Trophoblast cell (in vitro differentiated cells and primary cell): Measurements from ENCODE around the gene TTC39B.

Source experiments
- DNase-seq, 2 donors: peaks; one replicate each; pipeline ENCODE4 v3.0.0-alpha.2; 2016
- H2AFZ ChIP-seq: 2 replicates; pipeline ENCODE4 v1.6.1; 2013; ENCODE audit warnings: low read length, moderate library complexity, mild to moderate bottlenecking; ENCODE audit not compliant: insufficient read depth, poor library complexity
- H2AK5ac ChIP-seq: 2 replicates; pipeline ENCODE4 v1.6.1; 2013; ENCODE audit warnings: mild to moderate bottlenecking, low read length
- H2BK120ac ChIP-seq: 2 replicates; pipeline ENCODE4 v1.6.1; 2013; ENCODE audit warnings: low read length, mild to moderate bottlenecking, moderate library complexity; ENCODE audit not compliant: insufficient read depth, poor library complexity
- H2BK12ac ChIP-seq: 2 replicates; pipeline ENCODE4 v1.6.1; 2013; ENCODE audit warnings: mild to moderate bottlenecking, low read length, moderate library complexity
- H2BK5ac ChIP-seq: 2 replicates; pipeline ENCODE4 v1.6.1; 2013; ENCODE audit warnings: low read length, low read depth, moderate library complexity, mild to moderate bottlenecking; ENCODE audit not compliant: poor library complexity
- H3K14ac ChIP-seq: 2 replicates; pipeline ENCODE4 v1.6.1; 2013; ENCODE audit warnings: mild to moderate bottlenecking, low read length
- H3K18ac ChIP-seq: 2 replicates; pipeline ENCODE4 v1.6.1; 2013; ENCODE audit warnings: mild to moderate bottlenecking, low read length
- H3K23ac ChIP-seq: 2 replicates; pipeline ENCODE4 v1.6.1; 2013; ENCODE audit warnings: low read length
- H3K27ac ChIP-seq: 2 replicates; pipeline ENCODE4 v1.5.1; 2013; ENCODE audit warnings: low read depth, mild to moderate bottlenecking, inconsistent platforms, low read length, moderate library complexity
- H3K27me3 ChIP-seq: 2 replicates; pipeline ENCODE4 v1.6.1; 2013; ENCODE audit warnings: inconsistent platforms, mild to moderate bottlenecking, low read length, moderate library complexity; ENCODE audit not compliant: insufficient read depth
- H3K36me3 ChIP-seq, 2 experiments: 1 replicate in 1 of 2; 2 replicates in 1 of 2; pipeline ENCODE4 v1.6.1; 2013; ENCODE audit warnings: low read length in 2 of 2, mild to moderate bottlenecking in 2 of 2, moderate library complexity in 1 of 2; ENCODE audit not compliant: insufficient read depth in 2 of 2, control insufficient read depth in 1 of 2
- H3K4ac ChIP-seq: 2 replicates; pipeline ENCODE4 v1.6.1; 2013; ENCODE audit warnings: low read depth, mild to moderate bottlenecking, low read length, moderate library complexity
- H3K4me1 ChIP-seq, 2 experiments: 1 replicate in 1 of 2; 2 replicates in 1 of 2; pipeline ENCODE4 v1.6.1; 2013; ENCODE audit warnings: low read length in 2 of 2, mild to moderate bottlenecking in 2 of 2, moderate library complexity in 1 of 2; ENCODE audit not compliant: insufficient read depth in 2 of 2, control insufficient read depth in 1 of 2
- H3K4me2 ChIP-seq: 2 replicates; pipeline ENCODE4 v1.6.1; 2013; ENCODE audit warnings: inconsistent platforms, mild to moderate bottlenecking, low read length, moderate library complexity
- H3K4me3 ChIP-seq: 2 replicates; pipeline ENCODE4 v1.5.1; 2013; ENCODE audit warnings: mild to moderate bottlenecking, low read depth, low read length, inconsistent platforms
- H3K79me1 ChIP-seq: one replicate; pipeline ENCODE4 v1.6.1; 2013; ENCODE audit warnings: low read length
- H3K79me2 ChIP-seq: 2 replicates; pipeline ENCODE4 v1.6.1; 2013; ENCODE audit warnings: low read length, mild to moderate bottlenecking; ENCODE audit not compliant: control insufficient read depth, insufficient read depth, poor library complexity
- H3K9ac ChIP-seq: 2 replicates; pipeline ENCODE4 v1.6.1; 2013; ENCODE audit warnings: mild to moderate bottlenecking, low read length
- H3K9me3 ChIP-seq: 2 replicates; pipeline ENCODE4 v1.6.1; 2013; ENCODE audit warnings: low read depth, mild to moderate bottlenecking, control low read depth, inconsistent platforms, low read length; ENCODE audit not compliant: insufficient read depth
- H4K12ac ChIP-seq: 2 replicates; pipeline ENCODE4 v1.6.1; 2013; ENCODE audit warnings: low read depth, mild to moderate bottlenecking, low read length, moderate library complexity
- H4K8ac ChIP-seq: 2 replicates; pipeline ENCODE4 v1.6.1; 2013; ENCODE audit warnings: low read depth, mild to moderate bottlenecking, low read length, moderate library complexity
- H4K91ac ChIP-seq: one replicate; pipeline ENCODE4 v1.6.1; 2013; ENCODE audit warnings: low read depth, mild to moderate bottlenecking, low read length, moderate library complexity
- WGBS: extraction: QIAGEN DNeasy Blood & Tissue Kit; methylation state at CpG from one replicate; pipeline ENCODE4 v1.1.7; 2013; ENCODE audit warnings: missing lambda C conversion rate; ENCODE audit not compliant: insufficient read length, insufficient coverage; ENCODE audit errors: extremely low coverage; 5-methylcytosine and 5-hydroxymethylcytosine counted together

TTC39B gene

GRCh38 chr9:15227491-15227890 lies 79.5 kb downstream of the TTC39B start:
- H3K79me2 ChIP-seq = no peaks in the 10 kb centered on the region
- H2BK12ac ChIP-seq = no peak overlapping the region
- no peak for DNase-seq
- H3K9ac ChIP-seq = no peak overlapping the region
- no peak overlapping the region for H2AFZ ChIP-seq
- no peak overlapping the region for H3K18ac ChIP-seq
- H3K4ac ChIP-seq = no peak overlapping the region
- H3K9me3 ChIP-seq = no peaks in the 10 kb centered on the region
- H4K12ac ChIP-seq = no peak overlapping the region
- no peak overlapping the region for H2BK5ac ChIP-seq
- no peak overlapping the region for H3K14ac ChIP-seq
- H3K4me1 ChIP-seq = no peaks in the 10 kb centered on the region
- no peak overlapping the region for H3K4me3 ChIP-seq
- no CpG with 5 or more reads among the region's 4 CpGs for WGBS
- H3K36me3 ChIP-seq = no peaks in the 10 kb centered on the region
- no peak overlapping the region for H2AK5ac ChIP-seq
- H3K27me3 ChIP-seq = no peaks in the 10 kb centered on the region
- H2BK120ac ChIP-seq = no peak overlapping the region
- H3K4me2 ChIP-seq = no peak overlapping the region
- no peak overlapping the region for H3K23ac ChIP-seq
- no peak overlapping the region for H4K8ac ChIP-seq
- H3K79me1 ChIP-seq = no peaks in the 10 kb centered on the region
- H3K27ac ChIP-seq = no peak overlapping the region
- no peak overlapping the region for H4K91ac ChIP-seq

- Histone ChIP-seq H3K36me3 (no peaks in the 10 kb centered on the region), H4K91ac (no peak overlapping the region), H2BK5ac (no peak overlapping the region), H3K9ac (no peak overlapping the region), H4K12ac (no peak overlapping the region), H2AFZ (no peak overlapping the region), H3K14ac (no peak overlapping the region), H4K8ac (no peak overlapping the region), H3K9me3 (no peaks in the 10 kb centered on the region), H2BK120ac (no peak overlapping the region), H3K79me1 (no peaks in the 10 kb centered on the region), H3K79me2 (no peaks in the 10 kb centered on the region), H2BK12ac (no peak overlapping the region), H3K27me3 (no peaks in the 10 kb centered on the region), H3K27ac (no peak overlapping the region), H3K23ac (no peak overlapping the region), H2AK5ac (no peak overlapping the region), H3K4ac (no peak overlapping the region), H3K4me3 (no peak overlapping the region), H3K4me1 (no peaks in the 10 kb centered on the region), H3K4me2 (no peak overlapping the region), H3K18ac (no peak overlapping the region)
- no CpG with 5 or more reads among the region's 7 CpGs for WGBS
- no peak for DNase-seq
Measured at GRCh38 chr9:15225564-15226126, 81.4 kb downstream of the TTC39B start.

GRCh38 chr9:15222313-15222712 lies 84.7 kb downstream of the TTC39B start:
- Histone ChIP-seq H4K91ac (no peak overlapping the region), H3K27me3 (no peaks in the 10 kb centered on the region), H3K18ac (no peak overlapping the region), H3K79me1 (no peaks in the 10 kb centered on the region), H3K4me3 (no peak overlapping the region), H3K4ac (no peak overlapping the region), H2AK5ac (no peak overlapping the region), H2AFZ (no peak overlapping the region), H3K23ac (no peak overlapping the region), H3K79me2 (no peaks in the 10 kb centered on the region), H3K9ac (no peak overlapping the region), H4K8ac (no peak overlapping the region), H3K27ac (no peak overlapping the region), H3K4me1 (no peaks in the 10 kb centered on the region), H3K36me3 (no peaks in the 10 kb centered on the region), H3K14ac (no peak overlapping the region), H2BK5ac (no peak overlapping the region), H2BK120ac (no peak overlapping the region), H3K9me3 (no peaks in the 10 kb centered on the region), H3K4me2 (no peak overlapping the region), H2BK12ac (no peak overlapping the region), H4K12ac (no peak overlapping the region)
- no peak for DNase-seq
- no CpG with 5 or more reads among the region's 3 CpGs for WGBS

GRCh38 chr9:15221746-15222145 lies 85.3 kb downstream of the TTC39B start:
- Histone ChIP-seq H4K8ac (no peak overlapping the region), H2BK12ac (no peak overlapping the region), H3K18ac (no peak overlapping the region), H3K79me2 (no peaks in the 10 kb centered on the region), H2AK5ac (no peak overlapping the region), H2AFZ (no peak overlapping the region), H3K4ac (no peak overlapping the region), H3K4me1 (no peaks in the 10 kb centered on the region), H3K9me3 (no peaks in the 10 kb centered on the region), H4K91ac (no peak overlapping the region), H3K9ac (no peak overlapping the region), H3K79me1 (no peaks in the 10 kb centered on the region), H4K12ac (no peak overlapping the region), H3K23ac (no peak overlapping the region), H3K4me3 (no peak overlapping the region), H3K27me3 (no peaks in the 10 kb centered on the region), H3K27ac (no peak overlapping the region), H2BK5ac (no peak overlapping the region), H2BK120ac (no peak overlapping the region), H3K4me2 (no peak overlapping the region), H3K14ac (no peak overlapping the region), H3K36me3 (no peaks in the 10 kb centered on the region)
- no peak for DNase-seq
- WGBS = no CpG with 5 or more reads among the region's 4 CpGs
